ENCODE measurements around the gene NCAM1.

DNA sequence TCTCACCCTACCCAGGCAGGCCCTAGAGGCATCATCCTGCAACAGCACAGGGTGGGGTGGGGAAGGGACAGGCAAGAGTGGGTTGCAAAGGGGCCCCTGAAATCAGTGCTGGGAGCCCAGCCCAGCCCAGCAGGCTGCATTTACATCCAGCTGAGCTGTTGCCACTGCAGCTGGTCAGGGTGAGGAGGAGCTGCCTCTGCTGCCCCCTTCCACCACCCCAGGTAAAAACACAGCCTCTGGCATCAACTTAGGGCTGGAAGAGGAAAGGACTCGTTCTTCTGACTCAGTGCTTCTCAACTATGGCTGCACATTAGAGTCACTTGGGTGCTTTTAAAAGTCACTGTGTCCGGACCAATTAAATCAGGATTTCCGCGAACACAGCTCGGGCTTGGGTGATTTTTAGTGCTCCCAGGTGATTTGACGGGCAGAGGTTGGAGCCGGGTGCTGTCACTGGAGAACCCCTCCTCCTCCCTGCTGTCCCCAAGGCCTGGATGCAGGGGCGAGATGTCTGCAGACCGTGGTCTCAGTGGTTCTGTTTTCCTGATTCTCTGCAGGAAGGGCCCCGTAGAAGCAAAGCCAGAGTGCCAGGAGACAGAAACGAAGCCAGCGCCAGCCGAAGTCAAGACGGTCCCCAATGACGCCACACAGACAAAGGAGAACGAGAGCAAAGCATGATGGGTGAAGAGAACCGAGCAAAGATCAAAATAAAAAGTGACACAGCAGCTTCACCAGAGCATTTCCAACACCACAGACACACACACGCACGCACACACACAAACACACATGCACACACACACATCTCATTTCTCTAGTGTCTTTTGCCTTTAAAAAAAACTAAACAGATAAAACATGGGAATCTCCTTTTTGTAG, 313.7 kb downstream of the NCAM1 start:
- TF ChIP-seq POLR2AphosphoS5 (IDR thresholded peaks at IDR 0.05) (no peak), POLR2A (IDR thresholded peaks at IDR 0.05) (no peak)
- TF ChIP-seq, protein P1, sequence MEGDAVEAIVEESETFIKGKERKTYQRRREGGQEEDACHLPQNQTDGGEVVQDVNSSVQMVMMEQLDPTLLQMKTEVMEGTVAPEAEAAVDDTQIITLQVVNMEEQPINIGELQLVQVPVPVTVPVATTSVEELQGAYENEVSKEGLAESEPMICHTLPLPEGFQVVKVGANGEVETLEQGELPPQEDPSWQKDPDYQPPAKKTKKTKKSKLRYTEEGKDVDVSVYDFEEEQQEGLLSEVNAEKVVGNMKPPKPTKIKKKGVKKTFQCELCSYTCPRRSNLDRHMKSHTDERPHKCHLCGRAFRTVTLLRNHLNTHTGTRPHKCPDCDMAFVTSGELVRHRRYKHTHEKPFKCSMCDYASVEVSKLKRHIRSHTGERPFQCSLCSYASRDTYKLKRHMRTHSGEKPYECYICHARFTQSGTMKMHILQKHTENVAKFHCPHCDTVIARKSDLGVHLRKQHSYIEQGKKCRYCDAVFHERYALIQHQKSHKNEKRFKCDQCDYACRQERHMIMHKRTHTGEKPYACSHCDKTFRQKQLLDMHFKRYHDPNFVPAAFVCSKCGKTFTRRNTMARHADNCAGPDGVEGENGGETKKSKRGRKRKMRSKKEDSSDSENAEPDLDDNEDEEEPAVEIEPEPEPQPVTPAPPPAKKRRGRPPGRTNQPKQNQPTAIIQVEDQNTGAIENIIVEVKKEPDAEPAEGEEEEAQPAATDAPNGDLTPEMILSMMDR (IDR thresholded peaks at IDR 0.05) = no peak
